Raji (cell line): ENCODE measurements around the gene RIPOR2.
A peak's percentile ranks its signal among the peaks of the same experiment; 100 is the strongest.

ENCODE experiments used
- POLR2A ChIP-seq: IDR thresholded peaks from 2 replicates; pipeline ENCODE4 v1.6.1; 2011; ENCODE audit warnings: low read depth, low read length, control low read depth; ENCODE audit not compliant: insufficient read depth

Gene RIPOR2

GRCh38 chr6:24775520-24776058 lies 160.2 kb downstream of the RIPOR2 start:
- TF ChIP-seq POLR2A = no peak

GRCh38 chr6:24774696-24775519 lies 160.9 kb downstream of the RIPOR2 start, which contains the start of gene GMNN:
Gene GMNN (plus strand): TSS chr6:24774937. CDS start chr6:24777247, 2,310 bp downstream.
- peak; percentile 98 for TF ChIP-seq POLR2A

- no peak for TF ChIP-seq POLR2A
Observed at GRCh38 chr6:24768361-24768760, 167.4 kb downstream of the RIPOR2 start.

- no peak for TF ChIP-seq POLR2A
Observed at GRCh38 chr6:24766680-24767462, 168.9 kb downstream of the RIPOR2 start.

GRCh38 chr6:24763578-24763977 lies 172.2 kb downstream of the RIPOR2 start:
- TF ChIP-seq POLR2A = no peak

- TF ChIP-seq POLR2A = no peak
Observed at GRCh38 chr6:24761851-24762250, 173.9 kb downstream of the RIPOR2 start.

GRCh38 chr6:24761193-24761835 lies 174.4 kb downstream of the RIPOR2 start:
- TF ChIP-seq POLR2A = no peak

GRCh38 chr6:24760210-24760609 lies 175.6 kb downstream of the RIPOR2 start:
- no peak for TF ChIP-seq POLR2A

GRCh38 chr6:24759718-24760117 lies 176.0 kb downstream of the RIPOR2 start:
- TF ChIP-seq POLR2A = no peak

- no peak for TF ChIP-seq POLR2A
Observed at GRCh38 chr6:24757611-24758010, 178.1 kb downstream of the RIPOR2 start.

GRCh38 chr6:24755279-24755678 lies 180.5 kb downstream of the RIPOR2 start:
- TF ChIP-seq POLR2A = no peak
